Stimulated activated CD4-positive, alpha-beta T cell treated with anti-CD3 and anti-CD28 coated beads, TNF-alpha, amount 100 ng/mL, for 4 hours (primary cell): ENCODE measurements around the gene VDAC2.

Experiments
- DNase-seq, 3 experiments: peaks; one replicate each; pipeline ENCODE4 v3.0.0-alpha.2; 2020; ENCODE audit warnings: low read depth in 3 of 3

VDAC2 gene

DNA sequence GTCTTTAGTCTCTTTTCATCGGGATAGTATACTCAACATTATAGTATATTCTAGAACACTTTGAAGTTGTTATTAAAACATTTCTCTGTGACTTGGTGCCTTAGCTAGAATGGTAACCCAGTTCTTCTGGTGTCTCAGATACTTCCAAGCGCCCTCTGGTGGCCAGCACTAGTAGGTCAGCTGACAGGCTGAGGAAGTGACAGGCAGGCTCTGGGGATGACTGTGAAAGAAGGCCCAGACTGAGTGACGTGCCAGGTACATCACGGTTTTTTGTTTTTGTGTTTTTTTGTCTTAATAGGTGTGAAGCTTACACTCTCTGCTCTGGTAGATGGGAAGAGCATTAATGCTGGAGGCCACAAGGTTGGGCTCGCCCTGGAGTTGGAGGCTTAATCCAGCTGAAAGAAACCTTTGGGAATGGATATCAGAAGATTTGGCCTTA is 20.0 kb downstream of the VDAC2 start:
- DNase-seq: peak; percentile 81 to 89 (median 87)

- no peak for DNase-seq
Observed at GRCh38 chr10:75231672-75232581, 21.3 kb downstream of the VDAC2 start.

- DNase-seq: no peak
Observed at GRCh38 chr10:75233444-75234016, 22.9 kb downstream of the VDAC2 start.

- peak; percentile 96 to 98 (median 97) for DNase-seq
Observed at GRCh38 chr10:75234017-75234682, 23.6 kb downstream of the VDAC2 start.

GRCh38 chr10:75234683-75235374 is 24.2 kb downstream of the VDAC2 start:
- peak in 2 of 3 experiments; percentile 18 to 23 for DNase-seq

DNA sequence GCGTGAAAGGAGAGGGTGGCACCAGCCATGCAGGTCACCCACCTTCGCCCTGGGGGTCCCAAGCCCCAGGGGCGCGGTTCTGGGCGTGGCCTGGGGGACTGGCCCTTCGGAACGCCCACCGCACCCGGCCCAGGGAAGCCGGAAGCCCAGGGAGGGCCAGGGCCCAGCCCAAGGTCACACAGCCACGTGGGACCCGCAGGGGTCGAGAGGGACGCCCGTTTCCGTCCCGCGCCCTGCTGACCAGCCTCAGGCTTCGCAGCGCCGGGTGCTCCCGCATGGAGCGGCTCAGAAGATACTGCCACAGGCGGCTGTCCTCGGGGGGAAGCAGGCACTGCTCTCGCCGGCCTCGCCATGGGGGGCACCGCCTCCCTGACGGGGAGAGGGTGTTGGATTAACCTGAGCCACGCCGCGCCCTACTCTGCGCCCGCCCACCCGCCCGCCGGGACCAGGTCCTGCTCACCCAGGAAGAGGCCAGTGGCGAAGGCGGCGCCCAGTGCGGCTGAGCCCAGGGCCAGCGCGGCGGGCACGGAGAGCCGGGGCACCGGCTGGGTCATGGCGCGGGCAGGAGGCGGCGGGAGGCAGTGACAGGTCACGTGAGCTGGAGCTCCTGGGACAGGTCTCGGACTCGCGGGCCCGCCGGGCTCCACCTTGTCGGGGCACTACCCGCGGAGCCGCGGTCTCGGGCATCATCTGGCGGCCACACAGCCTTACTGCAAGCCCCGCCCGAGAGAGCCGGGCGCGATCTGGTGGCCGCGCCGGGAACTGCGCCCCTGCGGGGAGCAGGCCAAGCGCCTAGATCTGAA is 25.0 kb downstream of the VDAC2 start, which contains the start of gene COMTD1:
TSS of gene COMTD1 (minus strand) at position 583 of the 803 bp plus-strand sequence. CDS start at position 554, 29 bp downstream.
- peak; percentile 83 to 91 (median 90) for DNase-seq

GRCh38 chr10:75236178-75236825 is 25.7 kb downstream of the VDAC2 start:
- no peak for DNase-seq

GRCh38 chr10:75238182-75239095 is 27.8 kb downstream of the VDAC2 start:
- DNase-seq: no peak

DNA sequence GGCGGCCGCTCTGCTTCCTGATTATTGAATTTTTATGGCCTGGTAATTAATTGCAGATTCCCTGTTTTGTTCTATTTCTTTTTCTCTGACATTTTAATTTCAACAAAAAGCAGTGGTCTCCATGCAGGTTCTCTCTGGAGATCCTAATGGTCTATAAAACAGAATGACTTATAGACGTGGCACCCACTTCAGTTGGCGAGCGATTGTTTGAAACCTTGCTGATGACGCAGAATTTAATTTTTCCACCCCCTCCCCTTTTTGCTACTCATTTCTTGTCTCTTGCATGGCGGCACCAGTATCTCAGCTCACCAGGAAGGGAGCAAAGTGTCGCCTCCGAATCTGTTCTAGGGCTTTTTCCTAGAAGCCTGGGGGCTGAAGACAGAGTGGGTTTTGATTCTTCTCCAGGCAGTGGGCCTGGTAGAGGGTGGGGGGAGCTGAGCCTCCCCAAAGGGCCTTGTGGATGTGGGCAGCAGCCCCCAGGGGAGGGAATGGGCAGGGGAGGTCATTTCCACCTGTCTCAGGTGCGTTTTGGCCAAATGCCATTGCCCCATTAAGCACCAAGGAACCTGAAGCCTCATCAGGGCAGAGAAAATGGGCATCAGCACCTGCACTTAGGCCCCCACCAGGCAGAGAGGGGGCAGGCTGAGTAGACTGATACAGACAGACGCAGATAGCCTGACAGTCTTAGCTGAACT is 28.6 kb downstream of the VDAC2 start:
- DNase-seq: no peak

GRCh38 chr10:75240329-75241076 is 29.9 kb downstream of the VDAC2 start:
- DNase-seq: no peak

DNA sequence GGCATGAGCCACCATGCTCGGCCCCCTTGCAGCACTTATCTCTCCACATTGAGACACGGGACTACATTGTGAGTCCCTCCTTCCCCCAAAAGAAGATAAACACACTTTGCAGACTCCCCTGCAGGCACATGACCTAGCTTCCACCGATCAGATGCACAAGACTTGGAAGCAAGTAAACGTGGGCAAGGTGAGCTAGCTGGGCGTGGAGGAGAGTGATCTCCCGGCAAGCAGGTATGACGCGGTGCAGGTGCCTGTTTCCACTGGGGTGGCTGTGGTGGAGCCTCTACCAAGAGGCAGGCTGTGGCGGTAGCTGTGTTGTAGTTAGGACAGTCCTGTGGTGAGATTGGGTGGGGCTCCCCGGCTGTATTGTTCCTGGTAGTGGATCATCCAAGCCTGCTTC is 32.8 kb downstream of the VDAC2 start:
- no peak for DNase-seq

GRCh38 chr10:75244487-75245353 is 34.1 kb downstream of the VDAC2 start:
- no peak for DNase-seq

DNA sequence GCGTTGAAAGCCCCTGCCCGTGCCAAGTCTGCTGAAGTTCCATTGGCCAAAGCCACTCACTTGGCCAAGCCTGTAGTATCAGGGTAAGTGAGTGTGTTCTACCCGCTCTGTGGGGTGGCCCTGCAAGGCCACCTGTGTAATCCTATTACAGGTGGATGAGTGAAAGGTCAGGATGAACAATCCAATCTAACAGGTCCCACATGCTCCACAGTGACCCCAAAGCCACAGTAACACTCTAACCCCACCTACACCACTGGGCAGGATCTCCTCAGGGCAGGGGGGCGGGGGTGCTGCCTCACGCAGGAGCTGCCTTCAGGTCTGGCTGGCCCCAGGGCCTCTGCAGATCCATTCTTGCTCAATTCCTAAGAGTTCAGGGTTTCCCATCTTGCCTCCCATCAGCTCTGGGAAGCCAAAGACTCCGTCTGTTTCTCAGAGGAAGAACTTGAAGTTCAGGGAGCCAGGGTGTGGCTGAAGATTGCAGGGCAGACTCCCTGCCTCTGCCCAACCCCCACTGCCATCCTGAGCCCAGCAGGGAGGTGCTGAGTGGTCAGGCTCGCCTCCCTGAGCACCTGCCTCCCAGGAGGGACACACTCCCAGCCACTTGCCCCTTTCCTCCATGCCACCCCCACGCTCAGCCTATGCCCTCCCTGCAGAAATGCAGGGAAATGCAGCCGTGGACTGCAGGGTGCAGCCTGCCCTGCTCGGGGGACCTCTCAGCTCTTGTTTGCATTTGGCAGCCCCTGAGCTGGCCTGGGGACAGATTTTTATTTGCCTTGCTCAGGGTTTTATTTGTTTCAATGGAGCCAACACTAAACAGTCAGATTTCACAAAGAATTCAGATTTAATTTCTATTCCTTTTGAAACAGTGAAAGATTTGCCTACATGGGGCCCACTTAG is 35.0 kb downstream of the VDAC2 start:
- no peak for DNase-seq

GRCh38 chr10:75246506-75246905 is 35.9 kb downstream of the VDAC2 start:
- no peak for DNase-seq

GRCh38 chr10:75247797-75248196 is 37.2 kb downstream of the VDAC2 start:
- DNase-seq: no peak

DNA sequence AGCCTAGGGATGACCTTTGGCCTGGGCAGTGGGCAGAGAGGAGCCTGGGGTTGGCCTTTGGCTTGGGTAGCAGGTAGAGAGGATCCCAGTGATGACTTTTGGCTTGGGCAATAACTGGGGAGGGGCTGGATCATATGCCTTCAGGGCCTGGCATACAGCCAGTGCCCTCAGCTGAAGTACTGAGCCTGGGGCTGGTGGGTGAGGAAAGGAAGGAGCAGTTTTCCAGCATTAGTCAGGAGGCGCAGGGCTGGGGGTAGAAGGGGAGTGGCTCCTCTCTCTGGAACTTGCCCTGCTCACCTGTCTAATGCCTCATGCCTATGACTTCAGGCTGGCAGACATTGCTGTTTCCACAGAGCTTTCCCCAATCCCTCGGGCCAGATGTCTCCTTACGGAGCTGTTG is 40.3 kb downstream of the VDAC2 start:
- no peak for DNase-seq
